GM19035 (cell line): Measurements from ENCODE around the gene MAPK1IP1L.
"Not testable (repeated sequence)": the region's sequence is repeated elsewhere in the genome, so short reads cannot be mapped to it uniquely, and the experiment has no call there.

Source experiments
- ATAC-seq: cut with Tn5 transposase; IDR thresholded peaks from one replicate; pipeline ENCODE4 v1.9.1; 2021; ENCODE audit not compliant: unreplicated experiment

Gene MAPK1IP1L

DNA sequence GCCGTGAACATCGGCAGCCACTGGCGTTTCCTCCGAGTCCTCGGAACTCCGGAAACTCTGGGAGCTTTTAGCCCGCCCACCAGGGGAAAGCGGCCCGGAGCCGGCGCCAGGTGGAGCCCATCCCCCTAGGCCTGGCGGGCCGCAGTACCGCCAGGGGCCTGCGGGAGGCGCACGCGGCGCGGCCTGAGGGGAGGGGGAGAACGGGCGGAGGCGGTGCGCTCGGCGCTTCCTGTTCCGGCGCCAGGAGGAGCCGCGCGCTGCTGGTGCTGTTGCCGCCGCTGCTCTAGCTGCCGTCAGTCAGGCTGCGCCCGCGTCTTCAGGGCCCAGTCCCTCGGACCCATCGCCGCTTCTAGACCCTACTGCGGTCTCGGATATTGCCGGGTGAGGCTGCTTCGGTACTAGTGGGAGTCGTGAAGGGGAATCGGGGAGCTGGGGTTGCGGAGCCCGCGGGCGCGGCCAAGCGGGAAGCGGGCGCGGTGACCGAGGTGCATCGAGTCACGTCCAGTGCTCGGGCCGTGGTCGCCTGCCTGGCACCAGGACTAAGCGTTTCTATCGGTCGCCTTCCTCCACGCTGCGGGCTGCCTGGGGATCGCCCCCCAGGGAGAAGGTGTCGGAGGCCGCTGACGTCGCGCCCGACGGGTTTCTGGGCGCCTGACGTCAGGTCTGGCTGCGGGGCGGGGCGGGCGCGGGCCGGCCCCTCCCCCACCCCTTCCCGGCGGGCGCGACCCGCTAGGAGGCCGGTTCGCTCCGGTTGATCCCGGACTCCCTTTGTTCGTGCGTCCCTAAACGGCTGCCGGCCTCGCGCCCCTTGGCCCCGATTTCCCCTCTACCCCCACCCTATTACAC is at the start of gene MAPK1IP1L:
MAPK1IP1L (plus strand) TSS at position 225 of the 846 bp plus-strand sequence. CDS start 10,037 bp downstream, outside the sequence.
- ATAC-seq, result peak; percentile 85

DNA sequence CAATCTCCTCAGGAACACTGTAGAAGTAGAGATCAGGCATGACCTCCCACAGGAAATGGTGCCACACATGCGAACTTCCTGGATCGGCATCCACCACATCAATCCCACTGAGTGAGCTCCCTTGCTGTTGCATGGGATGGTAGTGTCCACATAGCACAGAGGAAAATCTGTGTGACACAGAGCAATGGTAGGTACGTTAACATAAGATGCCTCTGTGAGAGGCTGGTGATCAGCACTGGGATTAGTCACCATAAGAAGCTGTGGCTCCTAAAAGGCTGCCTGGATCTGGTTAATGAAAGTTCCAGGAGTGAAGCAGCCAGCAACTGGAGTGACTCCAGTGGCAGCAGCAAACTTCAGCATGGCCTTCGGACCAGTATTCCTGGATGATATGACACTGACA is 46.4 kb upstream of the MAPK1IP1L start:
- ATAC-seq, result no peak

DNA sequence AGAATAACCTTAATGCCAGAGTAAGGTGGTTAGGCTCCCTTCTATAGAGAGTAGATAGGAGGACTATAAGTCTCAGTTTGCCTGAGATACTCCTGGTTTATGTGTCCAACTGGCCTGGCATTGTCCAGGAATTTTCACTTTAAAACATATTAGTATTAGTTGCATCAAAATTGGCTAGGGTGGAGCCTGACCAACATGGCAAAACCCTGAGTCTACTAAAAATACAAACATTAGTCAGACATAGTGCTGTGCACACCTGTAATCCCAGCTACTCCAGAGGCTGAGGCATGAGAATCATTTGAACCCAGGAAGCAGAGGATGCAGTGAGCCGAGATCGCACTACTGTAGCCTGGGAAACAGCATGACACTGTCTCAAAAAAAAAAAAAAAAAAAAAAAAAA is 36.4 kb upstream of the MAPK1IP1L start:
- ATAC-seq, result no peak

DNA sequence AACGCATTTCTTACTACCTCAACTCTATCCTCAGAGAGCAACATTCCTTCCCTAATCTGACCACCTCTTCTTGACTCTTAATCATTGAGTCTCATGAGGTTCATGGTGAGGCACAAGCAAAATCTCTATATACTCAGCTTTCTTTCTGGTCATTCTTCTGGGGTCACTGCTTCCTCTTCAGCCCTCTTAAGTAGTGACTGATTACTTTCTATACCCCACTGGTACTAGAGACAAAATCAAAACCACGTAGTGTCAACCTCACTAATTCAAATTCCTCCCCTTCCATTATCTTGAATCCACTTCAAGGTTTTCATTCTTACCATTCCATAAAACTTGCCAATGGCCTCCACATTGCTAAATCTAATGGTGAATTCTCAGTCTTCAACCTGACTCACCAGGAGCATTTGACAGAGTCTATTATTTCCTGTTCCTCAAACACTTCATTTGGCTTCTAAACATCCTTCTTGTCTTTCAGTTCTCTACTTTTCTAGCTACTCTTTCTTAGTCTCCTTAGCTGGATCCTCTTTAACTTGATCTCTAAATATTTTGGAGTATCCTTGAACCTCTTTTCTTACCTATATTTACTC is 31.4 kb upstream of the MAPK1IP1L start:
- ATAC-seq, result no peak

DNA sequence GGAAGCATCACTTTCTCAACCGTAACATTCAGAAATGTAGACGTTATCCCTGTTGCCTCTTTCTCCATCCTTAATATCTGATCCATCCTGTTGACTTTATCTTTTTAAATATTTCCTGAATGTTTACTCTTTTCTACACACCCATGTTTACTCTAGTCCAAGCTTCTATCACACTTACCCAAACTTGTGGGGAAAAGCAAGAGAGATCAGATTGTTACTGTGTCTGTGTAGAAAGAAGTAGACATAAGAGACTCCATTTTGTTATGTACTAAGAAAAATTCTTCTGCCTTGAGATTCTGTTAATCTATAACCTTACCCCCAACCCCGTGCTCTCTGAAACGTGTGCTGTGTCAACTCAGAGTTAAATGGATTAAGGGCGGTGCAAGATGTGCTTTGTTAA is 27.1 kb upstream of the MAPK1IP1L start:
- ATAC-seq, result not testable (repeated sequence)

DNA sequence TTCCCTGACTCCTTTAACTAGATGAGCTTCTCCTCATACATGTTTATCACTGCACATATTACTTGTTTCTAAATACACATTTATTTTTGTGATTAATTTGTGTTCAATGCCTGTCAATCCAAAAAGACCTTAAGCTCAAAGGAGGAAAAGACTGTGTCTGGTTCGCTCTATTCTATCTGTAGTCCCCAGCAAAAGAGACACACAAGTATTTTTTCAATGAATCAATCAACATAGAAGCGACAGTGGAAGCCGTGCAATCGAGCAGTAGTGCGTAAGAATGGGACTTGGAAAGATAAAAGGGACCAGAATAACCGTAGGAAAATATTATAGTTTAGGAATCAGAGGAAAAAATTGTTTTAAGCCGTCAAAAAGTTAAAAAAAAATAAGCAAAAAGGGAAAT is 25.5 kb upstream of the MAPK1IP1L start:
- ATAC-seq, result no peak

DNA sequence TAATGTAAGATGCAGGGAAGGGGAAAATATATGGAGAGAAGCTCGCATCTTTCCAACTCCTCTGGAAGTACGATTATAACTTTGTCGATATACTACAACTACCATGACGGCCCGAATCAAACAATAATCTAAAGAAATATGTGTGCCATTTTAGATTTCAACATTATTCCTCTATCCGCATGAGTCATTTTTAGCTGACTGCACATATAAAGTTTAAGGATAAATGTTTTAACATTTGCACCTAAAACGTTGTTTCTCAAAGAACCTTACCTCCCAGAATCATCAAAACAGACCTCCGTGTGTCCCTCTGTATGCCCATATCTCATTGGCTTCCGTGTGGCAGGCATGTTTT is 25.0 kb upstream of the MAPK1IP1L start:
- ATAC-seq, result no peak

DNA sequence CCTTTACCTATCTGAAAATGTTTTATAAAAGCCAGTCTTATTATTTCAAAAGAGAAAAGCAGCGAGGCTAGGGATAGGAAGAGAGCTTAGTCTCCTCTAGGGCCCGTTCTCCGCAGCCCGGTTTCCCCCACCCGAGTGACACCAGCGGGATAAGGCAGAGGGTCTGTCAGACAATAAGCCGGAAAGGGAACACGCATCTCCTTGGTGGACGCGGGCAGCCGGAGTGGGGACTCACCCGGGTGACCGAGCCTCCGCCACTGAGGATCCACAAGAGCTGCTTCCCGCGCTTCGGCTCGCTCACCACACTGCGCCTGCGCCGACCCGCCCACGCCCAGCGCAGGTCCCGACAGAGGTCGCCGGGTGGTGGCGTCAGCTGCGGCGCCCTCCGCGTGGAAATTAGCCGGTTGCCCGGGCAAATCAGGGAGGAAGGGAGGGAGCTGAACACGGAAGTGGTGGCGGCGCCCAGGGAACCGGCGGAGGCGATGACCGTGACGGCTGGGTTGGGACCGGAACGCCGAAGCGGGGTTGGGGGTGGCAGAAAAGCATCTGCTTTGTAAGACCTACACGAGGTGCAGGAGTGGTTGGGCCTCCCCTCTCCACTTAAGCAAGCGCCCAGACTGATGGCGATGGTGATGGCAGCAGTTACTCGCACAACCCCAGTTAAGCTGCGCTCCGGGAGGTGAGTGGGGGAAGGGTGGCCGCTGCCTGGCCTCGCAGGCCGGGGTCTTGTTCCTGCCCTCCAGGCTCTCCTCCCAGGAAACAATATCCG is 24.5 kb upstream of the MAPK1IP1L start, which contains the start of the genes SOCS4 and WDHD1:
SOCS4 (plus strand) TSS at position 444 of the 769 bp plus-strand sequence. CDS start 15,806 bp downstream, outside the sequence.
WDHD1 (minus strand) TSS at position 307 of the 769 bp plus-strand sequence. CDS start 312 bp downstream, outside the sequence.
- ATAC-seq, result peak; percentile 95

DNA sequence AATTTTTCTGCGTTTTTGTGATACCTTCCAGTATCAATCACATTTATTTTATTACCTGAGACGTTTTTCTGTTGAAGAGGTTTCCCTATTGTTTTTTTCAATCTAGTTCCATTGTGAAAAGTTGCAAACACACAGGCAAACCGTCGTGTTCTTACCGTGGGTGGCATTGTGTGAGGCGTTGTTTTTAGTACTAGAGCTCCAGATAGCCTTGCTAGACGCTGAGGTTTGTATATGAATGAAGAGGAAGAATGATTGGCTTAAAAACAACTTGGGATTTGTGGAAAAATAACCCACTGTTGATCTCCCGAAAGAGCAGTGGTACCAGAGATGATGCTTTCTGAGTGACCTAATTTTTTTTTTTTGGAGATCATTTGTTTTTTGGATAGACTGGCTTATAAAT is 23.4 kb upstream of the MAPK1IP1L start:
- ATAC-seq, result no peak

DNA sequence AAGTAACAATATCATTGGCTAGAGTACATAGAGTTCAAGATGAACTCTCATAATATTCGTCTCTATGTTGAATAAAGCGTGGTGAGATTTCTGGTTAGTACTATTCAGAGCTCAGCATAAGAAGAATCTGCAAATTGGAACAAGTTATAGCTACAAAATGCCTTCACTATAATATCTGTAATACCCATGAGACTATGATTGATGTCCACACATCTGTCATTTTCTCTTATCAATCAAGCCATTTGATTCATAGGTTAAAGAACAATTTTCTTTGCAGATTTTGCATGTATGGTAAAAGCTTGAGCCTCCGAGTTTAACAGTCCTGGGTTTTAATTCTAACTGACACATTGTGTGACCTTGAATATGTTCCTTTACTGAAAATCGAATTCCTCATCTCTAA is 23.0 kb upstream of the MAPK1IP1L start:
- no peak for ATAC-seq

DNA sequence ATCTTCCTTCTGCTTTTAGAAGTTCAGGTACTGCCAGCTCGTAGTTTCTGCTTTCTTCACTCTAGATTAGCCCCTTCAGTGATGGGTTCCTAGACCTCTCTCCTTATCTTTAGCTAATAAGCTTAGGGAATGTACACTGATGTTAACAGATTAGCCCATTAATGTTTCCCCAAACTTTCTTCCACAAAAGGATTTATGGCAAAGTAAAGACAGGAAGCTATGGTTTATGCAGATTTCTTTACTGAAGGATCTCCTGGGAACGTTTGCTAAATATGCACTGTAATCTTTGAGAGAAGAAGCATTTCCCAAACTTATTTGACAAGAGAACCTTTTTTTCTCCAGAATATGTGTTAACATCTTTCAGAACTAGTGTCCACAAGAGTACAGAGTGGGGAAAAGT is 20.3 kb upstream of the MAPK1IP1L start:
- ATAC-seq, result no peak

DNA sequence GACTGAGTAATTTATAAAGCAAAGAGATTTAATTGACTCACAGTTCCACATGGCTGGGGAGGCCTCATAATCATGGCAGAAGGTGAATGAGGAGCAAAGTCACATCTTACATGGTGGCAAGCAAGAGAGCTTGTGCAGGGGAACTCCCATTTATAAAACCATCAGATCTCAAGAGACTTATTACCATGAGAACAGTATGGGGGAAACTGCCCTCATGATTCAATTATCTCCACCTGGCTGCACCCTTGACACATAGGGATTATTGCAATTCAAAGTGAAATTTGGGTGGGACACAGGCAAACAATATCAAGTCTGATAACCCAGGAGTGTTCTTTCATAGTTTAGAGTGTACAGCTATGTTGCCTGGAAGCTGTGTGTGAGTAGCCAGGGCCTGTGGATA is 13.5 kb upstream of the MAPK1IP1L start:
- ATAC-seq, result not testable (repeated sequence)

DNA sequence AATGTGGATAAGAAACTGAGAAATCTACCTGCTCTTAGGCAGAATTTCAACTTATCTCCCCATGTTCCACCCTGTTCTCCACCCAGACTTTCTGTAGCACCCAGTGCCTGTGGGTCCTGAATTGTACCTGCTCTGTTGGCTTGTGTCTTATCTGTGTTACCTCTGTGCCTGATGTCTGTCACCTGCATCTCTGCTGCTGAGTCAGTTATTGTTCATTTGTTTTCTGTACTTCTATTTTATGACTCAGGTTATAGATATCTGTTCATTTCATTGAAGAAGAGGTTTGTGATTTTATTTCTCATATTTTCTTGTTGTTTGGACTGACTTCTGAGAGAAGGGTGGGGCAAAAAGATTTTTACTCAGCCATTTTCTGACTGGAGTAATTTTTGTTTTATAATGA is 12.7 kb upstream of the MAPK1IP1L start:
- ATAC-seq, result no peak

DNA sequence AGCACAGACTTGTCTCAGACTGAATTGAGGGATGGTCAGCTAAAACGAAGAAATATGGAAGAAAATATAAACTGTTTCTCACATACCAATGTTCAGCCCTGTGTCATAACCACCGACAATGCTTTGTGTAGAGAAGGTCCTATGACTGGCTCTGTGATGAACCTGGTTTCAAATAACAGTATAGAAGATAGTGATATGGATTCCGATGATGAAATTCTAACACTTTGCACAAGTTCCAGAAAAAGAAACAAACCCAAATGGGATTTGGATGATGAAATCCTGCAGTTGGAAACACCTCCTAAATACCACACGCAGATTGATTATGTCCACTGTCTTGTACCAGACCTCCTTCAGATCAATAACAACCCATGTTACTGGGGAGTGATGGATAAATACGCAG is 7.9 kb upstream of the MAPK1IP1L start:
- no peak for ATAC-seq

DNA sequence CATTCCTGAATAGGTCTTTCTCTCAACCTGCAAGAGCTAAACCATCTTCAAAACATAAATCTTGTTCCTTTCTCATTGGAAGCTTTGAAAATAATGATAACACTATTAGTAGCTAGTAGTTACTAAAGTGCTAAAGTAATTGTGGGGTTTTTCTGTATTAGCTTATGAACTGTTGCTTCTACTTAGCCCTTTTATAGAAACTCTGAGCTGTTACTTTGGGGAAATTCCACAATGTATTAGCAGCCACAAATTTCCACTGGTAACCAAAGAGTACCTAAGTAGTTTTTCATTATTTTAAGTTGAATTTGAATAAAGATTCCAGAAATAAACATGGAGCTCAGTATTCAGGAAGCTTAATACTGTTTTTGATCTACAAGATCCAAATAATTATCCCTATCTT is 6.4 kb upstream of the MAPK1IP1L start:
- ATAC-seq, result no peak

DNA sequence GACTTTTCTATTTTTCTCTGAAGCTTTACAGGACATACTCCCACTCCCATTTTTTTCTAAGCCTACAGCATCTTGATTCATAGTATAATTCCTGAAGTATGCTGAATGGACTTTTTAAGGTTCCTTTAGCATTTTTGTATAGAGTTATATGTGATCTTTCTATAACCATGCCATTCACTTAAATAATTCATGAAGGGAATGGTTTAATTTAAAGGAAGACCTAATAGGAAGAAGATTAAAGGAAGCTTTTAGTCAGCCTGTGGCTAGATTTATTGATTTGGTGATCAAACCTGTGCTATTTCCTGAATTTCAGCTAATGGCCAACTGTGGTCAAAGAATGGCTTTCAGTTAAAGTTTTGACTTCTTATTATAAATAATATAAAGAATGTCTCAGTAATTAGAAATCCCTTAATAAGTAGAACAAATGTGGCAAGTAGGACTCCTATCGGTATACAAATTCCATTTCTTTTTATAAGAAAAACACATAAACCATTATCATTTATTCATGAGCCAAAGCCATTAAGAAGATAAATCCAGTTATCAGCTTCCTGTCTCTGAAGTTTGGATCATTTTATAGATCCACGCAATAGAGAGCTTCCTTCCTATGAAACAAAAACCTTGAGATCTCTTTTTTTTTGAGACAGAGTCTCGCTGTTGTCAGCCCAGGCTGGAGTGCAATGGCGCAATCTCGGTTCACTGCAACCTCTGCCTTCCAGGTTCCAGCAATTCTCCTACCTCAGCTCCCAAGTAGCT is 4.0 kb upstream of the MAPK1IP1L start:
- no peak for ATAC-seq

DNA sequence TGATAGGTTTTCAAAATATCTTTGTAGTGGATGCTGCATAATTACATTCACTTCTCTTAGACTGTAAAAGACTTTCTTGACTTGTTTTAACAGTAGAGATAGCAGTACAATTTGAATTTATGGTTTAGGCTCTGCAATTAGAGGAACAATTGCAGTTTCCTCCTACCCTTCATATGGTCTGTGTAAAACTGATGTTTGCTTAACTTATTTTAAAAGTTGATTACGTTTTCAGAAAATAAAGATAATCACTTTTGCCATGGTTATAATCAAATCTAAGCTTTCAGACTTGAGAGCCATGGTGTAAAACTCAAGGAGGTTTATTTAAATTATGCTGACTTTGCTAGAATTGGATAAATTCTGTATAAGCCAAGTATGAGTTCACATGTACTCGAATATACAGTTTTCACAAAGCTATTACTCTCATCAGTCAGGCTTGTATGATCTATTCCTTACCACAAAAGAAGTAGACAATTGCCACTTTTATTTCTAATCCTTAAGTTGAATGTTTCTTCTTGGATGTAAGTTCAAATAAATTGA is 2.5 kb upstream of the MAPK1IP1L start:
- ATAC-seq, result no peak

DNA sequence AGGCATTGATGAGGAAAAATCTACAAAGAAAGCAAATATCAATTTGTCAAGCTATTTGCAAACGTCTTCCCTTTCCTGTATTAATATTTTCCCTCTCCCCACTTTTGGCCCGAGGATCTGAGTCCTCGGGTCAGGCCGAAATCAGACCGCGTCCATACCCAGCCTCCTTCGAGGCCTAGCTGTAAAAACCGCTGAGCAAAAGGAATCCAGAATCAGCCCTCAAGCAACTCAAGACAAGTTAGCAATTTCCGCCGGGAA is 353 bp upstream of the MAPK1IP1L start:
- peak; percentile 26 for ATAC-seq

DNA sequence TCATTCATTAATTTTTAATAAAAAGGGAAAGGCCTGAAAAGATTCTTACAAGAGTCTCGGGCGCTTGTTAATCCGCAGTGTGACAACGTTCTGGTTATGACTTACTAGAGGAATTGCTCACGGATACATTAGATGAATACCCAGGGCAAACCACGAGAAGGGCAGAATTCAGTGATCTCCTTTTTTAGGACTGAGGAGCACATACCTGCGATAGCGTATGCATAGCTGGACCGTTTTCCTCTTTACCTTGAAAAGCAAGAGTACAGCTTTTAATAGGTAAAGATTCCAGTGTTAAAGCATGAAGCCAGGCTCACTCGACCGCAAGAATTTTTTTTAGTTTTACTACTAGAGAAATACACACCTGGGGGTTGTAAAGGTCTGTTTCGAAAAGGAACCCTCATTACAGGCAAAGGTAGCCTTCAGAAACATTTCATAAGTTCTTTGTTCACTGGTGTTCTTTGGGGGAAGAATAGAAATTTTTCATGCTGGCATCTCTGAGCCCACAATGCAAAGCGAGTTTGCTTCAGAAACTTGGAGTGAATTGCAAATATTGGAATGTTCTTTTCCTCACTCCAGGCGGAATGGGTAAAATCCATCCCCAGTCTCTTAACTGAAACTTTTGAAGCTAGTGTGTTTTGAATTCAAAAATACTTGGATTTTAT is 953 bp downstream of the MAPK1IP1L start:
- ATAC-seq, result no peak

DNA sequence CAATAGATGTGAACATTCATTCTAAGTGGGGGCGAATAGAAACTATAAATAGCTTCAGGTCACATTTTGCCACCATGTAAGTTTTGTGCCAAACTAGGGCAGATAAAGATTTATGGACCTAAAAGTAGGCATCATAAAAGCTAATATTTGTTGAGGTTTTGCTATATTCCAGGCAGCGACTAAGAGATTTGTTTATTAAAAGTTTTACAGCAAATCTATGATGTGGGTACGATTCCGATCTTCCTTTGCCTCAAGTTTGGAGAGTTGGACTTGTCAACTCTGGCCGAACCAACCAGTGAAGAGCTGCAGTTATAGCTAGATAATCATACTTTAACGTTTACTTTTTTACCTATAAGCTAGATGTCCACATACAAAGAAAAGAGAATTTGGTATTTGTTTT is 1.6 kb downstream of the MAPK1IP1L start:
- ATAC-seq, result no peak
